ENCODE data around the gene CDC42BPG.

CDC42BPG gene

DNA sequence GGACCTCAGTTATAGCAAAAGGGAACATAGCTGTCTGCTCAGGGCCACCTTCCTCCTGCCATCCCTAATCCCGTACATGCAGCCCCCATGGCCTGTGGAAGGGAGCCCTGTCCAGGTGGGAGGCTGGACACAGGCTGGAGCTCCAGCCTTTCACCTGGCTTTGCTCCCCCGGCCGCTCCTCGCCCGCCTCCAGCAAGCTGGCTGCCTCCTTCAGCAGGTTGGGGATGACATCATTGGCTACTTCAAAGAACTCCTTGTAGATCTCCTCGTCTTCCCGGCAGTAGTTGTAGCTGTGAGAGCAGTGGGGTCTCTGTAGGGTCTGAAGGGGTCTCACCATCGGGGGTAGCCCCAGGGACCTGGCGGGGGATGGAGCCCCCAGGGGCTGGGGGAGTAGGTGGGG is 39.0 kb downstream of the CDC42BPG start:
- no peak for DNase-seq (ENCODE audit: low spot score)

DNA sequence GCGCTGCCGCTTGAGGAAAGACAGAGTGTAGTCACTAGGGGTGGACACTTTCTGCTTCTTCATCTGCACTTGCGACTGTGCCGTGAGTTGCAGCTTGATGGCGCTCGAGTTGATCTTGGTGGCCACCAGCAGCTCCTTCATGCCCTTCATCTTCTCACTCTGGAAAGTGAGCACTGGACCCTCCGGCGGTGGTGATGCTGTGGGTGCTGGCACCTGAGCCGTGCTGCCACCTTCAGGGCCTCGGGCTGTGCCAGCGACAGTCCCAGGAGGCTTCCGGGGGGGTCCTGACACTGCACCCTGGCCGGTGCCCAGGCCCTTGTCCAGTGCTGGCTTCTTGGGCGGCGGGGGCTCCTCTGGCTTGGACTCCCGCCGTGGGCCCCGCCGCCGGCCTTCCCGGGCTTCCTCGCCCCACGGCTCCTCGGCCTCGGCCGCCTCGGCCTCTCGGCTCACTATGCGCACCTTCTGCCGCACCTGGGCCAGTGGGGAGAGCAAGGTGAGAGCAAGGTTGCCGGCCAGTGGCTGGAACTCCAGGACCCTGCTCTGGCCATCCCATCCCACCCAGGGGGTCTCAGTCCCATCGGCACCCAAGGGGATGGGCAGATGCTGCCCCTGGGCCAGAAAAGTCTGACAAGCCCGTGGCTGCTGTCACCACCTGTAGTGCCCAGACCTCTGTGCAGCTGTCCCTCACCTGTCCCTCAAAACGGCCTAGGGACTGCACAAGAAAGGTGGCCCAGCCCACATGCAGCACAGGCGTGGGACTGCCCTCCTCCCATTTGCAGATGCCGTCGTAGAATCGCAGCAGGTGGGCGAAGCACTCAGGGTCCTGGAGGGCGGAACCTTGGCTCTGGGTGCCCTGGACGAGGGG is 39.9 kb downstream of the CDC42BPG start:
- DNase-seq (ENCODE audit: low spot score), result no peak

DNA sequence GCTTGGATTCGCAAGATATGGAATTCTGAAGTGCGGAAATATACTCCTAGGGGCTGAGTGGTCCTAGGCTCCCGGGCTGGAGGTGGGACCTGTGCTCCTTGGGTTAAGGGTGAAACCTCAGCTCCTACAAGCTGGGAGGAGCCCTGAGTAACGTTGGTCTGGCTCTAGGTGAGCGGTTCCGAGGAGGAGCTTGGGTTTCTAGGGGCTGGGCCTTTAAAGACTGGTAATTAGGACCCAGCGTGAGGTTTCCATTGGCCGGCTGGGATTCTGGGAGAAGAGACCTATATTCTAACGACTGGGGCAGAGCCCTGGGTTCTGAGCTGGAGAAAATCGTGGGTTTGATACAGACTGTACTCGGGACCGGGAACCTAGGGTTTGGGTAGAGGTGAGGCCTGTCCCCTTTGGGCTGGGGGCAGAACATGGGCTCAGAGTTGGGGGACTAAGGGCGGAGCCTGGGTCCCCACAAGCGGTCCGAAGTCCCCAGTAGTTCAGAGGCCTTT is 40.6 kb downstream of the CDC42BPG start:
- DNase-seq (ENCODE audit: low spot score), result no peak

DNA sequence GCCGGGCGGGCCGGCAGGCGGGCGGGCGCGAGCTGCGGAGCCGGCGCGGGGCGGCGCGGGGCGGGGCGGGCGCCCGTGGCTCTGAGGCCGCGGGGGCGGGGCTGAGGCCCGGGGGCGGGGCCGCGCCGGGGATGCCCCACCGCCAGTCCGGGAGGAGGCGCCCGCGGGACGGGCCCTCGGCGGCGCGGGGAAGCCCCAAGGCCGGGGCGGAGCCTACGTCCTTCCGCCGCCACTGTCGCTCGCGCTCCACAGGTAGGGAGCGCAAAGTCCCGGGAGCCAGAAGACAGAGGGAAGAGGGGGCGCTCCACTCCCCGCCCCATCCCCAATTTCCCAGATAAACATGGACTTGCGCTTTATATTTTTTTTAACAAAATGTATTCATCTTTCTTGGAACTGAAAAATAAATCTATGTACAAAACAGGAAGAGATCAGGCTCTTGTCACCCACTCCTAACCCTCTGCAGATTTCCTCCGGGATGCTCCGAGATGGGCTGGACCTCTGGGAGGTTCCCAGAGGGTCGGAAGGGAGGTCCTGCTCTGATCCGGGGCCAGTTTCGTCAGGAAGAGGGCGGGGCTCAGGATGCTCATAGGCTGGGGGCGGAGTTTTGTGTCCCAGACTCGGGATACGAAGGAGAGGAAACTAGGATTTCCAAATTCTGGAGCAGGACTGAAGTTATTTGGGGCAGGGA is 41.2 kb downstream of the CDC42BPG start, which contains the start of gene MAP4K2:
Gene MAP4K2 (minus strand): TSS at position 57 of the 688 bp plus-strand sequence. CDS start 65 bp downstream, outside the sequence.
- DNase-seq (ENCODE audit: low spot score), result peak; percentile 96

DNA sequence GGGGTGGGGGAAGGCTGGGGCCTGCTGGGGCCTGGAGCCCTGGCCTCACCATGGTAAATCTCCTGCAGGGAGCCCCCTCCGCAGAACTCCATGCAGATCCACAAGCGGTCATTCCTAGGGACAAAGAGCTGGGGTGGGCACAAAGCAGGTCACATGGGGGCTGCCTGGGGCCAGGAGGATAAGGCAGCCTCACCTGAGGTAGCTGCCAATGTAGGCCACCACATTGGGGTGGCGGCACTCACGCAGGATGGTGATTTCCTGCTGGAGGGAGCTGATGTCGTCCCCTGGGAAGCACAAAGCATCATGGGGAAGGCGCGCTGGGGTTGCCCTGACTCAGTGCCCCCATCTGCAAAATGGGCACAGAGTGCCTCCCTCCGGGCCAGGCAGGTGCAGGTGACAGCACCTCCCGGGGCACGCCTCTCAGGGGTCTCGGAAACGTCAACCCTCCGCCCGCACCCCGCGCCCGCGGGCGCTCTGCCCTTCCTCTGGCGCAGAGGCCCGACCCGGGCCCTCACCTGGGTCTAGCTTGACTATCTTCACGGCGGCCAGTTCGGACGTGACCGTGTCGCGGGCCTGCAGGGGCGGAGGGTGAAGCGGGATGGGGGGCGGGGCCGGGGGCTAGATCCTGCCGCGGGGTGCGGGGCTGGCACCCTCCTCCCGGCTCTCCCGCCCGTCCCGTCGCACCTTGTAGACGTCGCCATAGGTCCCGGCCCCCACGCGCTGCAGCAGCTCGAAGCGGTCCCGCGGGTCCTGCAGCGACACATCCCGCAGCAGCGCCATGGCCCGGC is 41.9 kb downstream of the CDC42BPG start:
- DNase-seq (ENCODE audit: low spot score), result no peak

DNA sequence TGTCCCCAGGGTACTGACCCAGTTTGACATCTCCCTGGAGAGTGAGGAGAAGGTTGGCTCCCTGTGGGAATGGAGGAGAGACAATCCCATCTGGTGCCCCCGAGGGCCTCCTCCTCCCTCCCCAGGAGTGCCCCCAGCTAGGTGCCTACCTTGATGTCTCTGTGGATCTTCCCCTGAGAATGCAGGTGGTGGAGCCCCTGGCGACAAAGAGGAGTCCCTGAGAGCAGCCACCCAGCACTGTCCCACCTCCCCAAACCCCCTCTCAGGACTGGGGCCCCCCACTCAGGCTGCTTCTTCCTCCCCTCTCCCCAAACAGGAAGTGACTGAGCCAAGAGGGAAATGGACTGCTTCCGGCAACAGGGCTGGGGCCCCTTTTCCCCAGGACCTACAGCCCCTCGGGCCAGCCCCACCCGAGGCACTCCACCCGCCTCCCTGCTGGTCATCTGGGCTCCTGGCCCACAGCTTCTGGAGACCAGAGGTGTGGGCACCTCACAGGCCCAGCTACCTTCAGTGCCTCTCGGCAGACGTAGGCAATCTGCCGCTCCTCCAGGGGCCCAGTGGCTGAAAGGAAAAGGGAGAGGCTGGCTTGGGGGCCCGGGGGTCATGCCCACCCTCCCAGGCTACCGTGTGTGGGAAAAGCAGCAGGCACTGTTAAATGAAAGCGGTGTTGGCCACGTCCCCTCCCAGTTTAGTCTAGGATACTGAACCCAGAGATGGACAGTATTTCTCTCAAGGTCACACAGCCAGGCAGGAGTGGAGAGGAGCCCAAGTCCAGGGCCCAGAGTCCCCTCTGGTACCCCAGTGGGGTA is 42.7 kb downstream of the CDC42BPG start:
- no peak for DNase-seq (ENCODE audit: low spot score)

DNA sequence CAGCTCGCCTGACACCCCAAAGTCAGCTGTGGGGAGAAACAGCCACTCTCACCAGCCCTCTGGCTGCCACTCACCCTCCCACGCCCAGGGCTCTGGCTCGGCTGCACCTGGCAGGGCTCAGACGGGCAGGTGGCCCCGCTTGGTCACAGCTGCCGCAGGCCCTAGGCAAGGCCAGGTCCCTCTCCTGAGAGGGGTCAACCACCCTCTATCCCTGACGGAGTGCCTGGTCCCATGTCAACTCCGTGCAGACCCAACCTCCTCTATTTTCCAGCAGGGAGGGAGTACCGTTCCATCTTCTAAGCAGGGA is 43.3 kb downstream of the CDC42BPG start:
- no peak for DNase-seq (ENCODE audit: low spot score)

DNA sequence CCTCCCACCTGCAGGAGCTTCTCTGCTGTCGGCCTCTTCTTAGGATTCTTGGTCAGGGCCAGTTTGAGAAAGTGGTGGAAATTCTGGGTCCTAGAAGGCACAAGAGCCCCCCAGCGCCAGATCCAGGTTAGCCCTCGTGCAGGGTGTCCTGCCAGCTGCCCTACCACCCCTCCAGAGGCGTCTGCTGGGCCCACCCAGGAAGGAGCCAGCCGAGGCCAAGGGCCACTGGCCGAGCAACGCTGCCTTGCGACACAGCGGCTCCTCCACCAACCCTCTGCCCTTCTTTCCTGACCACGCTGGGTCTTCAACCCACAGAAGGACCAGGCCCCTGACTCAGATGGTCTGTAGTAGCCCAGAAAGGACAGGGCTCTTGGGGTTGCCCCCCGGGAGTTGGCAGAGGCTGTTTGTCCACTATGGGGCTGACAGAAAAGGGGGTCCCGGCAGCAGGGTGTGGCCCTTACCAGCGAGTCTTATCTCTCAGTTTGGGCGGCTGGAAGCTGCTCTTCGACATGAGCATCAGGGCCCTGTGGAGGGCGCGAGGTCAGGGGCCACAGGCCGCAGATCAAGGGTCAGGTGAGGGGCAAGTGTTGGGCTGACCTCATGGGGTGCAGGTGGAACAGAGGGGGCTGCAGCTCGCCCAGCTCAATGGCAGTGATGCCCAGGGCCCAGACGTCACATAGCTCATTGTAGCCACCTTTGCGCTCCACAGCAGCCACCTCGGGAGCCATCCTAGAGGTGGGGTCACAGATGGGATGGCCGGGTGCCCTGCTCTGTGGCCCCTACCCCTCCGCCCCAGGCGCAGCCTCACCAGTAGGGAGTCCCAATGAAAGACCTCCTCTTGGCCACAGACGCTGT is 43.9 kb downstream of the CDC42BPG start:
- no peak for DNase-seq (ENCODE audit: low spot score)

DNA sequence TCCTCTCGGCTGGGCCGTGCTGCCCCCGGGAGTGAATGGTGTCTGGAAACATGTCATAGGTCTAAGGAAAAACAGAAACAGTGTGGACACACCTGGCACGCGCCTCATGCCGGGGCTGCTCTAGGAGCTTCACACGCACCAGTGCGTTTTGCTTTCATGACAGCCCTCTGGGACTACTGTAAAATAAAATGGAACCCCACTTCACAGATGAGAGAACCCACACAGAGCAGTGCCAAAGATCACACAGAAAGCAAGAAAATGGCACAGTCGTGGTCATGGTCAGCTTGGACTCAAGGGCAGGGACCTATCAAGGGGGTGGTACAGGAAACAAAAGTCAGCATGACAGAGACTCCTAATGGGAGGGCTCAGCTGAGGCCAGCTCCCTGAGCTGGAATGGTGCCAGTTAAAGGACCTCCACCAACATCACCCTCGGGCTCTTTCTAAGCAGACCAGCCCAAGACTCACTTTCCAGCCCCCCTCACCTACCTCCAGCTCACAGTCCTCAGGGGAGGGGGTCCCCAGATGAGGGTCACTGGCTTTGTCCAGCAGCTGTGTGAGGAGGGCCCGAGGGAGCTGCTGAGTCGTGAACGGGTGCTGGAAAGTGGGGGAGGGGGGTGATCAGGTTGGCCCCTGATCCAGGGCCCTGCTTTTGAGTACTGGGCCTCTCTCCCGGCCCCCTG is 44.7 kb downstream of the CDC42BPG start:
- no peak for DNase-seq (ENCODE audit: low spot score)

DNA sequence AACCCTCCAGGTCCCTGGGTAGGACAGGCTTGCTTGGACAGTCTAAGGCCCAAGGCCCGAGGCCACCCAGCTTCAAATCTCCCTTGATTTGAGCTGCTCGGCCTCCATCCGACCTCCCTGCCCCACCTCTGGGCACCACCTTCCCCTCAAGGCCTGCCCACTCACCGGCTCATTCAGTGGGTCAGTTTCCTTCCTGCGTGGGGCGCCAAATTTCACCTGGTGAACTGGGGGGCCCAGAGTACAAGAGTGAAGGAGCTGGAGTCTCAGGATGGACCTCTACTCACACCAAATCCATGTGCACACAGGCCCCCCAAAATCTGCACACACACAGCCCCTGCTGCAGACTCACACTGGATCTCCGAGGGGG is 45.2 kb downstream of the CDC42BPG start:
- DNase-seq (ENCODE audit: low spot score), result no peak

DNA sequence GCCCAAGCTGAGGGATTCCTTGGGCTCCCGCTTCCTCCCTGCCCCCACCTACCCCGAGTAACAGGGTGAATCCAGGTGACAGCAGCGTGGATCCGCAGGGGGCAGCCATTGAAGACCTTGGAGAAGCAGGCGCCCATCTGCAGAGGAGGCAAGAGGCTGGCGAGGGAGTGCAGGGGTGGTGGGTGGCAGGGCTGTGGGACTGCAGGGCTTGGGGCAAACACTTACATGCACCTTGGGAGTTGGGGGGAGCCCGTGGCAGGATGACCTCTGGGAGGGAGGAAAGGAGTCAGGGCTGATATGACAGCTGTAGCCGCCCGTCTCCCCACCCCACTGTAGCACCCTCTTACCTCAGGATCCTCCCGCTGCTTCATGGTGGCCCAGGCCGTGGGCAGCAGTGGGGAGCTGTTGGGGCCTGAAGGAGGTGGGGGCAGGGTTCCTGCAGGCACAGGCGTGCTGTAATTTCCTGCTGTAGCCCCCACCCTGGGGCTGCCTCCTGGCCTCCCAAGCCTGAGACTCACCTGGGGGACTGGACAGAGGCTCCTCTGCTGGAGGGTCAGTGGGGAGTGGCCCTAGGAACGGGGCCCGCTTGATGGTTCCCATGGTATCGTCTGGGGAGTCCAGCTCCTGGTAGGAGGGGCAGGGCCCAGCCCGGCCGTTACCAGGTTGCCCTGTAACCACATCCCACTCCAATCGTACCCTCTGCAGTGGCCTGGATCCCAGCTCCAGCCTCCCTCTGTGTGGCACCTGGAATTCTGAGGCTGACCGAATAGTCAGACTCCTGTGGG is 47.5 kb downstream of the CDC42BPG start:
- DNase-seq (ENCODE audit: low spot score), result no peak

DNA sequence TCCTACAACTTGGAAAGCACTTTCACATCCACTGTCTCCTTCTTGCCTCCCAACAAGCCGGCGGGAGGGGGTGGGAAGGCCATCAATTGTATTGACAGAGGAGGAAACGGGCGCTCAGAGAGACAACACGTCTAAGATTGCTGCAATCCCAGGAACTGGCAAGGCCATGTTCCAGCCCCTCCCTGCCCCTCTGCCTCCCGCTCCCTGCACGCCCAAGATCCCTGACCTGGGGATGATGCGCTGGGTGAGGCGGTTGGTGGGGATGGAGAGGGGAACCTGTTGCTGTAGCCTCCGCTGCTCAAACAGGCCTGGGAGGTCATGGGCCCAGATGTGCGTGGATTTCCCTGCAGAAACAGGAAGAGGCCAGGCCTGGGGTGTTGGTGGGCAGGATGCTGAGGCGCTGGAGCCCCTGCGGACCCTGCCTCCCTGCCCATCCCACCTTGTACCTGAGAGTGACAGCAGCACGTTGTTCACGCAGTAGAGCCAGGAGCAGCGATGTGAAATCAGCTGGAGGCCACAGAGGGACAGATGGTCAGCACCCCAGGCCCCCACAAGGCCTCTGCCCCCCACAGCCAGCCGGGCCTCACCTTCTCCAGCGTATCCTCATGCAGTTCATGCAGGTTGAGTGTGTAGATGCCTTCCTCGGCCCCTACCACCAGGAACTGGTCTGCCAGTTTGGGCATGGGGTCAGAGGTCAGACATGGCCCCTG is 48.3 kb downstream of the CDC42BPG start:
- no peak for DNase-seq (ENCODE audit: low spot score)

DNA sequence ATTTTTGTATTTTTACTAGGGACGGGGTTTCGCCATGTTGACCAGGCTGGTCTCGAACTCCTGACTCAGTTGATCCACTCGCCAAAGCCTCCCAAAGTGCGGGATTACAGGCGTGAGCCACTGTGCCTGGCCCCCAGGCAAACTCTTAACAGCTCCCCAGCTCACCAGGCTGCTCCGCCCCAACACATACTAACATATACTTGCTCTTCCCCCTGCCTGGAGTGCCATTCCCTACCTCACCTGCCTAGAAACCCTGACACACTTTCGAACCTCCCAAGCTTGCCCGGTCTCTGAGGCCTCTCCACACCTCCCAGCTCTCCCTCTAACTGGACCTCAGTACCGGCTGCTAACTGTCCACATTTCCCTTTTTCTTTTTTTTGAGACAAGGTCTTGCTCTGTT is 49.9 kb downstream of the CDC42BPG start:
- no peak for DNase-seq (ENCODE audit: low spot score)

DNA sequence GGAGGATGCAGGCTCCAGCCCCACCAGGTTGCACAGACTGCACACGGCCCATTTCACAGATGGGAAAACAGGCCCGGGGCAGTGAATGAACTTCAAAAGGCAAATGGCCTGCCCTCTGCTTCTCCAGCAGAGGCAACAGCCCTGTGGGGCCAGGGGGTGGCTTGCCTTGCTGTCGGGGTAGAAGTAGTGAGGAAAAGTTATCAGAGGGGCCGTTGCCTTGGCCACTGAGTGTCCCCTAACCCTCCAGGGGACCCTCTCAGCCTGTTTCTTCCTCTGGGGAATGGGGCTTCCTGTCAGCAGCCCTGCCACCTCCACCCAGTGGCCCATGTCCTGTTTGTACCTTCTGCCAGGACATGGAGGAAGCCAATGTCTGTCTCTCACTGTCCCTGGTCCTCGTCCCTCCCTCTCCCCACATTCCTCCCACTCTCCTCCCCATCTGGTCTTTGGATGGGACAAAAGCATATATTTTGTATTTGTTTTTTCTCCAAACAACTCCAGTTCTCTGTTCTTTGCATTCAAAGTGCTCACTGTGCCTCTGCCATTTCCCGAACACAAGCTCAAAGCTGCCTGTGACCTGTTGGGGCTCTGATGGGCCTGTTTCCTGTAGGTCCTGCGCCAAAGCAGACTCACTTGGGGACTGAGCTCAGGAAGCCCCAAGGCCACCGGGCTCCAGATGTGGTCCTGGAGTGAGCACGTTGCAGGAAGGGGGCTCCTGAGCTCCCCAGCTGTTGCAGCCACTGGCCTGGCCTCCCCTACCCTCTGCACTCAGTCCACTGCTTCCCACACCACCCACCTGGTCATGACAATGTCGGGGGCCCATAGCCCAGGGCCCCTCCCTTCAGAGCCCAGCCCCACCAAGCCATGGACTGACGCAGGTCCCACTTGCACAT is 50.9 kb downstream of the CDC42BPG start:
- DNase-seq (ENCODE audit: low spot score), result no peak

DNA sequence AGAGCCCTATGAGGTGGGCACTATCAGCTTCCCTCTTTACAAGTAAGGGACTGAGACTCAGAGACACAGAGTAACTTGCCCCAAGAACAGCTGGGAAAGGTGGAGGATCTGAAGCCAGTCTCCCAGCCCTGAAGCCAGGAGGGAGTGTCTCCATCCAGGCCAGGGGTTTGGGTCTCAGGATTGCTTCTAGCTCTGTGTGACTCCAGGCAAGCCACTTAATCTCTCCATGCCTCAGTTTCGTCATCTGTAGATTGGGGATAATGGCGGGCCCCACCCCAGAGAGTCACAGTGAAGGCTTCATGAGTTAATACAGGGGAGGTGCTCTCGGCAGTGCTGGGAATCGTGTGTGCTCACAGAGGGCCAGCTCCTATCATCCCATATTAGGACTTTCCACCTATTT is 52.0 kb downstream of the CDC42BPG start:
- DNase-seq (ENCODE audit: low spot score), result no peak

DNA sequence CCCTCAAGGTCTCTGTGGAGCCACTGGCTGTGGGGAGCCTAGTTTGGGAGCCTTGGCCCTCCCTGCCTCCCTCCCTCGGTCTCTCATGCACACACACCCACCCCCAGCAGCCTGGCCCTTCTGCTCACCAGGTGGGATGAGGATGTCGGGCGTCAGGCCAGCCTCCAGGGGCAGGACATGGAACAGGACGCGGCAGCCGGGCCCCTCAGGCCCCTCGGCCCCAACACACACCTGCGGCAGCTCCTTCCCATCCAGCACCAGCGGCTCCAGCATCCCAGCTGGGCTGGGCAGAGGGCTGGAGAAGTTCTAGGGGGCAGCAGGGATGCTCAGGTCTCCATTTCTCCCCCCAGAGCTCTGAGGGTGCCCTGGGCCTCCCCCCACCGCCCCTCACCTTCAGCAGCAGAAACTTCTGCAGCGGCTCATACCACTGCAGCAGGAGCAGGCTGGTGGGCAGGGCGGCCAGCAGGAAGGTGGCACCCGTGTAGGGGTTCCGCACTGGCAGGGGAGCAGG is 52.6 kb downstream of the CDC42BPG start:
- no peak for DNase-seq (ENCODE audit: low spot score)

Measured in AG08395 (cell line).